Esophagus muscularis mucosa (tissue), 4 donors: ENCODE results near the gene PARVB. TPM values are rescaled to one million over a fixed set of nuclear protein-coding genes. Genes with fewer than 3 reads are reported as not detected.

ENCODE experiments used
- DNase-seq: peaks from one replicate; pipeline ENCODE4 v3.0.0-alpha.2; 2017; ENCODE audit errors: extremely low spot score
- H3K27ac ChIP-seq, 4 donors: fragments of 200-600 bp; sonication (generic); replicated peaks in 1 of 4; 1 replicate in 3 of 4; 2 replicates in 1 of 4; pipeline ENCODE4 v1.5.1; 2016 to 2019; ENCODE audit warnings: mild to moderate bottlenecking in 1 of 4
- H3K27me3 ChIP-seq, 4 donors: fragments of 200-600 bp; sonication (generic); one replicate each; pipeline versions ENCODE4 v1.5.1 to v1.6.0; 2016 to 2019
- H3K36me3 ChIP-seq, 4 donors: fragments of 200-600 bp; sonication (generic); one replicate each; pipeline ENCODE4 v1.5.1; 2016 to 2019
- H3K4me1 ChIP-seq, 4 donors: fragments of 200-600 bp; sonication (generic); one replicate each; pipeline ENCODE4 v1.5.1; 2016 to 2019
- H3K4me3 ChIP-seq, 4 donors: fragments of 200-600 bp; sonication (generic); 1 replicate in 2 of 4; 2 replicates in 2 of 4; pipeline ENCODE4 v1.5.1; 2016 to 2019; ENCODE audit warnings: mild to moderate bottlenecking in 4 of 4, moderate library complexity in 1 of 4
- H3K9me3 ChIP-seq, 4 donors: fragments of 200-600 bp; sonication (generic); 1 replicate in 3 of 4; 2 replicates in 1 of 4; pipeline ENCODE4 v1.5.1; 2016 to 2019
- EP300 ChIP-seq: sonication (generic); formaldehyde crosslinking; IDR thresholded peaks from one replicate; pipeline ENCODE4 v1.6.1; 2017; ENCODE audit warnings: antibody characterized with exemption
- POLR2A ChIP-seq: fragments of 450-650 bp; IDR thresholded peaks from one replicate; pipeline ENCODE4 v1.6.1; 2017; ENCODE audit warnings: antibody characterized with exemption, moderate library complexity, mild to moderate bottlenecking, low read depth
- POLR2AphosphoS5 ChIP-seq, 2 donors: sonication (generic); formaldehyde crosslinking; IDR thresholded peaks; one replicate each; pipeline ENCODE4 v1.6.1; 2017; ENCODE audit warnings: antibody characterized with exemption in 2 of 2
- WGBS: methylation state at CpG from one replicate; pipeline ENCODE4 v1.1.5; 2018; 5-methylcytosine and 5-hydroxymethylcytosine counted together
- intact Hi-C: fragments of 100-400 bp; cut with DNase I; formaldehyde crosslinking; loops from one replicate; pipeline ENCODE4 v1.15.1; 2023
- total RNA-seq, 4 donors: library from RNA; depleted of rRNA; stranded (reverse); fragments of >200 nt; gene quantifications; one replicate each; pipeline versions ENCODE4 v1.1.0 to v1.2.1, GENCODE V29; 2016
- TF ChIP-seq, protein P1 (sequence below), 3 experiments: fragments of 200-600 bp in 2 of 3; fragments of 450-650 bp in 1 of 3; sonication (generic) in 2 of 3; IDR thresholded peaks; one replicate each; pipeline ENCODE4 v1.5.1; 2017 to 2019; ENCODE audit warnings: antibody characterized with exemption in 3 of 3, mild to moderate bottlenecking in 2 of 3, moderate library complexity in 1 of 3

Gene PARVB
- total RNA-seq, 4 donors from 2014 or later: 22.0 to 107 (median 45.5) TPM

- TF ChIP-seq POLR2AphosphoS5 (IDR thresholded peaks at IDR 0.05): no peak
- TF ChIP-seq, protein P1, sequence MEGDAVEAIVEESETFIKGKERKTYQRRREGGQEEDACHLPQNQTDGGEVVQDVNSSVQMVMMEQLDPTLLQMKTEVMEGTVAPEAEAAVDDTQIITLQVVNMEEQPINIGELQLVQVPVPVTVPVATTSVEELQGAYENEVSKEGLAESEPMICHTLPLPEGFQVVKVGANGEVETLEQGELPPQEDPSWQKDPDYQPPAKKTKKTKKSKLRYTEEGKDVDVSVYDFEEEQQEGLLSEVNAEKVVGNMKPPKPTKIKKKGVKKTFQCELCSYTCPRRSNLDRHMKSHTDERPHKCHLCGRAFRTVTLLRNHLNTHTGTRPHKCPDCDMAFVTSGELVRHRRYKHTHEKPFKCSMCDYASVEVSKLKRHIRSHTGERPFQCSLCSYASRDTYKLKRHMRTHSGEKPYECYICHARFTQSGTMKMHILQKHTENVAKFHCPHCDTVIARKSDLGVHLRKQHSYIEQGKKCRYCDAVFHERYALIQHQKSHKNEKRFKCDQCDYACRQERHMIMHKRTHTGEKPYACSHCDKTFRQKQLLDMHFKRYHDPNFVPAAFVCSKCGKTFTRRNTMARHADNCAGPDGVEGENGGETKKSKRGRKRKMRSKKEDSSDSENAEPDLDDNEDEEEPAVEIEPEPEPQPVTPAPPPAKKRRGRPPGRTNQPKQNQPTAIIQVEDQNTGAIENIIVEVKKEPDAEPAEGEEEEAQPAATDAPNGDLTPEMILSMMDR (IDR thresholded peaks at IDR 0.05): no peak
- no peak for TF ChIP-seq POLR2A
- no peak for TF ChIP-seq EP300
- DNase-seq: no peak
- H3K27ac ChIP-seq: no peak overlapping the region
- no peaks in the 10 kb centered on the region for H3K27me3 ChIP-seq
- H3K4me1 ChIP-seq: no peaks in the 10 kb centered on the region
- 97% methylated on average over 11 of the region's 20 CpGs for WGBS
- no peak overlapping the region for H3K4me3 ChIP-seq
- intact Hi-C loops: no loop called here
- peaks cover 4 to 84% (median 65%) of the 10 kb centered on the region in 4 donors for H3K36me3 ChIP-seq
- no peaks in the 10 kb centered on the region for H3K9me3 ChIP-seq
These were observed 142.6 kb downstream of the PARVB start for GRCh38 chr22:44166498-44167276.

DNA sequence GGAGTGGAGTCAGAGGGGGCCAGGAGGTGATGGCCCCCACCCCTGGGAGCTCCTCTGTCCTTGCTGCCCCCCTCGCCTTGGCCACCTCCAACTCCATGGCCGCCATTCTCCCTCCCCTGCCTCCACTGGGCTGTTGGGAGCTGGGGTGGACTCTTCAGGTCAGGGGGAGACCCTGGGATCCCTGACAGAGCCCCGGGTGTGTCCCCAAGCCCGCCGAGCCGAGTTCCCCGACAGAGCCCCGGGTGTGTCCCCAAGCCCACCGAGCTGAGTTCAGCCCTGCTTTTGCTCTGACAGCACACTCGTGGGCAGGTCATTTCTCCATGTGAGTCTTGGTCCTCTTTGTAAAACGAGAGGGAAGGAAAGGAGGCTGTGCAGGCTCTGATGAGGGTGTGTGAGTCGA lies 143.4 kb downstream of the PARVB start:
- H3K27ac ChIP-seq: no peak overlapping the region
- peaks cover 4 to 83% (median 63%) of the 10 kb centered on the region in 4 donors for H3K36me3 ChIP-seq
- WGBS: 85% methylated on average over 6 of the region's 12 CpGs
- H3K4me1 ChIP-seq: no peaks in the 10 kb centered on the region
- TF ChIP-seq, protein P1 (IDR thresholded peaks at IDR 0.05): no peak
- TF ChIP-seq POLR2AphosphoS5 (IDR thresholded peaks at IDR 0.05) (no peak), POLR2A (no peak), EP300 (no peak)
- intact Hi-C loops: no loop called here
- no peak overlapping the region for H3K4me3 ChIP-seq
- H3K9me3 ChIP-seq: no peaks in the 10 kb centered on the region
- no peaks in the 10 kb centered on the region for H3K27me3 ChIP-seq
- no peak for DNase-seq

GRCh38 chr22:44168206-44168605 lies 144.1 kb downstream of the PARVB start:
- H3K36me3 ChIP-seq: peaks cover 4 to 76% (median 60%) of the 10 kb centered on the region in 4 donors
- H3K9me3 ChIP-seq: no peaks in the 10 kb centered on the region
- H3K4me1 ChIP-seq: no peaks in the 10 kb centered on the region
- H3K27ac ChIP-seq: no peak overlapping the region
- TF ChIP-seq, protein P1 (IDR thresholded peaks at IDR 0.05): no peak
- no peak for TF ChIP-seq EP300
- TF ChIP-seq POLR2A: no peak
- no peak for TF ChIP-seq POLR2AphosphoS5 (IDR thresholded peaks at IDR 0.05)
- no peaks in the 10 kb centered on the region for H3K27me3 ChIP-seq
- 95% methylated on average over 7 of the region's 13 CpGs for WGBS
- no peak overlapping the region for H3K4me3 ChIP-seq
- no peak for DNase-seq
- intact Hi-C loops: no loop called here

DNA sequence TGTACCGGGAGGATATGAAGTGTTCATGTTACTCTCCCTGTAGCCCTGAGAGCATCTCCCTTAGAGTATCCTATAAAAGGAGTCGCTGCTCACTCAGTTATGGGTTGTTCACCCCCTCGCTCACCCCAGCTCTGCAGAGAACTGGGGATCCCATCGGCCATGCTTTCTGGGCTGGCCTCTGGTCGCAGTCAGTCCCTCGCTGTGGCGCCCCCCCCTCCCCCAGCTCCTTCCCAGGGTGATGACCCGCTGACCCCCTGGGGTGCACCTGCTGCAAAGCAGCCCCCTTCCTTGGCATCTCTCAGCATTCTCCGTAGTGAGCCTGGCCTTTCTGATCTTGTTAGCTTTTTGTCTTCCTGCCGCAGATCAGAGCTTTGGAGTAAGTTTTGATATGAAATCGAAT lies 146.4 kb downstream of the PARVB start:
- no peak overlapping the region for H3K4me3 ChIP-seq
- 95% methylated on average over 11 of the region's 11 CpGs for WGBS
- peaks cover 0 to 54% (median 40%) of the 10 kb centered on the region in 4 donors for H3K36me3 ChIP-seq
- no peaks in the 10 kb centered on the region for H3K4me1 ChIP-seq
- TF ChIP-seq EP300 (no peak), POLR2AphosphoS5 (IDR thresholded peaks at IDR 0.05) (no peak)
- TF ChIP-seq, protein P1 (IDR thresholded peaks at IDR 0.05): no peak
- no peak overlapping the region for H3K27ac ChIP-seq
- DNase-seq: no peak
- H3K9me3 ChIP-seq: no peaks in the 10 kb centered on the region
- intact Hi-C loops: no loop called here
- H3K27me3 ChIP-seq: no peaks in the 10 kb centered on the region
